HG03442 (cell line): ENCODE measurements around the gene BLVRB.

Experiments used
- ATAC-seq: cut with Tn5 transposase; IDR thresholded peaks from one replicate; pipeline ENCODE4 v1.9.1; 2021; ENCODE audit warnings: mild to moderate bottlenecking, moderate library complexity; ENCODE audit not compliant: unreplicated experiment

Gene BLVRB

GRCh38 chr19:40424637-40425449 lies 40.7 kb downstream of the BLVRB start:
- no peak for ATAC-seq

- no peak for ATAC-seq
Measured at GRCh38 chr19:40423938-40424337, 41.6 kb downstream of the BLVRB start.

- no peak for ATAC-seq
Measured at GRCh38 chr19:40422748-40423566, 42.6 kb downstream of the BLVRB start.

GRCh38 chr19:40421993-40422747 lies 43.4 kb downstream of the BLVRB start:
- no peak for ATAC-seq

GRCh38 chr19:40420766-40421765 lies 44.5 kb downstream of the BLVRB start:
- peak; percentile 30 for ATAC-seq

- ATAC-seq = no peak
Measured at GRCh38 chr19:40420451-40420765, 45.1 kb downstream of the BLVRB start.

GRCh38 chr19:40419780-40420179 lies 45.8 kb downstream of the BLVRB start:
- no peak for ATAC-seq

- ATAC-seq = no peak
Measured at GRCh38 chr19:40419066-40419612, 46.4 kb downstream of the BLVRB start.

GRCh38 chr19:40418040-40418439 lies 47.5 kb downstream of the BLVRB start:
- ATAC-seq = no peak

GRCh38 chr19:40417643-40417981 lies 47.9 kb downstream of the BLVRB start:
- no peak for ATAC-seq

- no peak for ATAC-seq
Measured at GRCh38 chr19:40416918-40417642, 48.5 kb downstream of the BLVRB start.

- no peak for ATAC-seq
Measured at GRCh38 chr19:40415768-40416167, 49.8 kb downstream of the BLVRB start.

GRCh38 chr19:40414542-40415535 lies 50.7 kb downstream of the BLVRB start:
- ATAC-seq = no peak

GRCh38 chr19:40413291-40413845 lies 52.2 kb downstream of the BLVRB start, which contains the start of gene PRX:
Gene PRX (minus strand): TSS chr19:40413378. CDS start chr19:40407932, 5,446 bp downstream.
- no peak for ATAC-seq

- no peak for ATAC-seq
Measured at GRCh38 chr19:40412866-40413265, 52.7 kb downstream of the BLVRB start.

- ATAC-seq = no peak
Measured at GRCh38 chr19:40411958-40412499, 53.5 kb downstream of the BLVRB start.

- ATAC-seq = no peak
Measured at GRCh38 chr19:40411125-40411842, 54.3 kb downstream of the BLVRB start.
